ENCODE measurements around the gene HMCN2.

- no peak for TF ChIP-seq CTCF (IDR thresholded peaks at IDR 0.05; ENCODE audit: low read length)
- TF ChIP-seq EZH2phosphoT487 (IDR thresholded peaks at IDR 0.05; ENCODE audit: low read length): no peak
These were observed 187.9 kb downstream of the HMCN2 start for GRCh38 chr9:130453487-130453886.
